Stimulated activated CD8-positive, alpha-beta memory T cell treated with anti-CD3 and anti-CD28 coated beads, Interleukin-15, amount 100 ng/mL, for 48 hours (primary cell): ENCODE measurements around the gene PBX3.
"Not testable (repeated sequence)": the region's sequence is repeated elsewhere in the genome, so short reads cannot be mapped to it uniquely, and the experiment has no call there.

Experiments used
- DNase-seq, 2 donors: peaks; one replicate each; pipeline ENCODE4 v3.0.0-alpha.2; 2020; ENCODE audit warnings: low read depth in 2 of 2

PBX3 gene

GRCh38 chr9:125749287-125749935, 2.2 kb downstream of the PBX3 start:
- DNase-seq = no peak

GRCh38 chr9:125749951-125750626, 2.9 kb downstream of the PBX3 start:
- DNase-seq = no peak

- DNase-seq = no peak
These were observed 3.4 kb downstream of the PBX3 start for GRCh38 chr9:125750627-125751011.

- no peak for DNase-seq
These were observed 5.0 kb downstream of the PBX3 start for GRCh38 chr9:125752070-125752628.

GRCh38 chr9:125754096-125754495, 6.9 kb downstream of the PBX3 start:
- no peak for DNase-seq

GRCh38 chr9:125755340-125755739, 8.2 kb downstream of the PBX3 start:
- no peak for DNase-seq

GRCh38 chr9:125756518-125756917, 9.3 kb downstream of the PBX3 start:
- no peak for DNase-seq

- no peak for DNase-seq
These were observed 10.7 kb downstream of the PBX3 start for GRCh38 chr9:125757834-125758233.

GRCh38 chr9:125758986-125759763, 12.0 kb downstream of the PBX3 start:
- DNase-seq = no peak

- no peak for DNase-seq
These were observed 12.6 kb downstream of the PBX3 start for GRCh38 chr9:125759764-125760129.

GRCh38 chr9:125760537-125760936, 13.4 kb downstream of the PBX3 start:
- DNase-seq = no peak

- no peak for DNase-seq
These were observed 14.7 kb downstream of the PBX3 start for GRCh38 chr9:125761676-125762450.

- no peak for DNase-seq
These were observed 16.2 kb downstream of the PBX3 start for GRCh38 chr9:125763394-125763801.

- no peak for DNase-seq
These were observed 17.0 kb downstream of the PBX3 start for GRCh38 chr9:125764198-125764597.

GRCh38 chr9:125766468-125767221, 19.5 kb downstream of the PBX3 start:
- no peak for DNase-seq

GRCh38 chr9:125767349-125767748, 20.2 kb downstream of the PBX3 start:
- no peak for DNase-seq

- DNase-seq = no peak
These were observed 21.6 kb downstream of the PBX3 start for GRCh38 chr9:125768803-125769202.

- DNase-seq = no peak
These were observed 23.9 kb downstream of the PBX3 start for GRCh38 chr9:125771037-125771436.

- no peak for DNase-seq
These were observed 25.6 kb downstream of the PBX3 start for GRCh38 chr9:125772740-125773139.

- DNase-seq = no peak
These were observed 26.9 kb downstream of the PBX3 start for GRCh38 chr9:125774106-125774505.

GRCh38 chr9:125776789-125777188, 29.6 kb downstream of the PBX3 start:
- DNase-seq = not testable (repeated sequence)
